Lung microvascular endothelial cell (primary cell): ENCODE data around the gene RNF26. TPM values are rescaled to one million over a fixed set of nuclear protein-coding genes. Genes with fewer than 3 reads are reported as not detected.
A peak's percentile ranks its signal among the peaks of the same experiment; 100 is the strongest.

Experiments used
- DNase-seq, 2 donors: peaks; one replicate each; pipeline versions ENCODE4 v3.0.0 to v3.0.0-alpha.2; 2010; ENCODE audit warnings: low read depth in 2 of 2
- total RNA-seq: library from RNA; depleted of rRNA; stranded (reverse); fragments of >200 nt; gene quantifications from 2 replicates; pipeline ENCODE4 v1.2.1, GENCODE V29; 2014

Gene RNF26
- total RNA-seq, 1 donor from 2014 or later: 2.8 TPM

DNA sequence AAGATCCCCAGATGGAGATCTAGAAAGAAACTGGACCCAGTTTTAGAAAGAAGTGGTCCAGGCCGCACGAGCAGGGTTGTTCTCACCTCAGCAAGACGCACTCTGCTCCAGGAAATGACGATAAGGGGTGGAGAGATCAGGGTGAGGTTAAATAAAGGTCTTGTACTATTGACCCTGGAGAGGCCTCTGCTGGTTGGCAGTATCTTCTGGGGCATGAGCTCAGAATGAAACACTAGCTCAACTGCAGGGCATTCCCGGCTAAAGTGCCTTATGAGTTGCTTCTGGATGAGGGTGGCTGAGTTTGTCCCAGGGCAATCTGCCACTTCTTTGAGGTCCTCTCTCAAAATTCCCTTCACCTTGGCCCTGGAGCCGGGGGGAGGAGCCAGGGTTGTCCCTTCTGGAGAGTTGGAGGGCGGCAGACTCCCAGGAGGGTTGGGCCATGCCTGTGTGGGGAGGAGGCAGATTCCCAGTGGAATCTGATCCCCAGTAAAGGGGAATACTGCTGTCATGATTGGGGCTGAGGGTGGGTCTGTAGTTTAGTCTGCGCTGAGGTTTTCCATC, 36.2 kb downstream of the RNF26 start:
- DNase-seq: no peak

DNA sequence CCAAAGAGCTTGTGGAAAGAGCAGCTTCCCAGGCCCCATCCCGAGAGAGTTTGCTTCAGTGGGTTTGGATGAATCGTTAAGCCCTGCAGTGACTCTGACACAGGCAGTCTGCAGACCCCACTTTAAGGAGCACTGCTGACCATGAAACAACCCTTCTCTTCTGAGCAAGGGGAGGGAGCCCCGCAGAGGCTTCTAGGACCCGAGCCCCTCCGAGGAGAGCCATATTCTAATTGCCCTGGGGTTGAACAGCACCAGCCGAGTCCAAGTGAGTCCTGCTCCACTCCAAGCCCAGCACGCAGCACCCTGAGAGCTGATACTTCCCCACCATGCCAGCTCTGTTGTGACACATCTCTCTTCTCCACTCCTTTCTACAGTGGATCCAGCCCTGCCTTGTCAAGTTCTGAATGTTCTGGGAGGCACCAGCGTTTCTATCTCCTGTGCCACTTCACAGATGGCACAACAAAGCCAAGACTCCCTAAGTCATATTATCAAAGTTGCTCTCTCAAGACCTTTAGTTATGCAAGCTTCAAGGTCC, 36.8 kb downstream of the RNF26 start:
- DNase-seq: no peak

DNA sequence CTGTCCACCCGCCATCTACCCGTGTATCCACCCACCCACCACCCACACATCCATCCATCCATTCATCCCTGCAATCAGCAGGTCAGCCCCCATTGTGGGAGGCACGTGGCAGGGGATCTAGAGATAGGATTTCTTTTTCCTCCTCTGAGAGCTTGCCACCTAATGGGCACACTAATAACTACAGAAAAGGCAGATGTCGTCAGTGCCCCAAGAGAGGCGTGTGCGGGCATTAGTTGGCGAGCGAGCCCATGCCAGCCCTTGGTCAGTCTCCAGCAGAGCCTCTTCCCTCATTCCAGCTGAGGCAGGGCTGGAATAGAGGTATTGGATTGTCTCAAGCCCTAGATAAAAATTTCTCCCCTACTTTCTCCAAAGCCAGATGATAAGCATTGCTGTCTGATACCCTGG, 37.5 kb downstream of the RNF26 start:
- DNase-seq: peak; percentile 25 to 45

DNA sequence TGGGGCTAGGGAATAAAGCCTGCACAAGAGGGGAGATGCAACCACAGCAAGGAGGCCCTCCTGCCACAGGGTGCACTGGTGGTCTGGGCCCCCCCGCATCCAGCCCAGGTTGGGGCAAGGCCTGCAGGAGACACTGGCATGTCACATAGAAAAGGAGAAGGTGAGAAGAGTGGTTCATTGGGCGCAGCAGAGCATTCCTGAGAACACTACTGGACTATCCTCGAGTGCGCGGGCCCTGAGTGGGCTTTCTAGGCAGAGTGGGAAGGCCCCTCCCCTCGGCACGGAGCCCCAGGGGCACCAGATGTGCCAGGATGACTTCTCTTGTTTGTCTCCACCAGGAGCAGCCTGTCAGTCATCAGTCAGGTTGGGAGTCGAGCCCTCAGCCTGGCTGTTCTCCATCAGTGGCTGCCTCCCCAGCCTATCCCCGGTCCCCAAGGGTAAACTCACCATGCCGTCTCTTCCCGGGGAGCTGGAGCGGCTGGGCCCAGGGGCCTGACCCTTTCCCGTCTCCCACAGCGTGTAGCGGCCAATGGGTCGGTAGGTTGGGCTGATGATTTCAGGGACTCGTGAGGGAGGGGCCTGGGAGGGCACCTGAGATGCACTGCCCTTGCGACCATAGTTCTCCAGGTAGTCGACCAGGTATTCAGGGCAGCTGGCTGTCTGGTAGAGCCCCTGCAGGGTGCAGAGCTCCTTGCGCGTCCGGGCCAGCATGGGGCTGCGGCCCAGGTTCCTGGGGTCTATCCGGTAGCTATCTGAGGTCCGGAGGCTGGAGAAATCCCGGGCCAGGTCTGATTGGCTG, 38.1 kb downstream of the RNF26 start:
- DNase-seq: no peak

DNA sequence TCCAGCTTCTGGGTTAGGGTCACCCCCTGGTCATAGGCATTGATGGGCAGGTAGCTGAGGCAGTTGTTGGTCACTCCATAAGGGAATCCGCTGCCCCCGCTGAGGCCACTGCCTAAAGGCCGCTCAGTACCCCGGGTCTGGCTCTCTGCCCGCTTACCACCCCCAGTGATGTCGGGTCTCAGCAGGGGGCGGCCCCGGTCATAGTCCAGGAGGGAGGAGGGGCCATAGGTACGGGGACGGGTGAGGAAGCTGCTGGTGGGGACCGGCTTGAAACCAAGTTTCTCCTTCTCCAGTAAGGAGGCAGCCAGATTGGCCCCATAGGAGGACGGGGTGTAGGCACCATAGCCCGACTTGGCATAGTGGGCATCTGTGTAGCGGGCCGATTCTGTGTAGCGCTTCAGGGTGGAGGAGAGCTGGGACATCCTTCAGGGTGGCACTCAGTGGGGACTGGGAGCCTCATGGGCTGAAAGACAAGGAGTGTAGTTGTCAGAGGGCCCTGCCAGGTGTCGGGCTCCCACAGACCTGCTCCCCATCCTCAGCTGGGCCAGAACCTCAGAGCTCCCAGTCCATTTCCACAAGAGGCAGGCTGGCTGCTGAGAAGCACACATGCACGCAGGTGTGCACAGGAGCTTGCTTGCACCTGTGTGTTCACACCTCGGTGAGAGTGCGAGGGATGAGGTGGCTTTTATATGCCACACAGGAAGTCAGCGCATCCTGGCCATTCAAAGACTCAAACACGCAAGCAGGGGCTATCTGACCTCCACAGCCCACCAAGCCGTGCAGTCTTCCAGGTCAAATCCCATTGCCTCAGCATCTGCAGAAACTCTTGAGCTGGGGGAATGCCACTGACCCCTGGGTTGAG, 39.0 kb downstream of the RNF26 start:
- DNase-seq: no peak

DNA sequence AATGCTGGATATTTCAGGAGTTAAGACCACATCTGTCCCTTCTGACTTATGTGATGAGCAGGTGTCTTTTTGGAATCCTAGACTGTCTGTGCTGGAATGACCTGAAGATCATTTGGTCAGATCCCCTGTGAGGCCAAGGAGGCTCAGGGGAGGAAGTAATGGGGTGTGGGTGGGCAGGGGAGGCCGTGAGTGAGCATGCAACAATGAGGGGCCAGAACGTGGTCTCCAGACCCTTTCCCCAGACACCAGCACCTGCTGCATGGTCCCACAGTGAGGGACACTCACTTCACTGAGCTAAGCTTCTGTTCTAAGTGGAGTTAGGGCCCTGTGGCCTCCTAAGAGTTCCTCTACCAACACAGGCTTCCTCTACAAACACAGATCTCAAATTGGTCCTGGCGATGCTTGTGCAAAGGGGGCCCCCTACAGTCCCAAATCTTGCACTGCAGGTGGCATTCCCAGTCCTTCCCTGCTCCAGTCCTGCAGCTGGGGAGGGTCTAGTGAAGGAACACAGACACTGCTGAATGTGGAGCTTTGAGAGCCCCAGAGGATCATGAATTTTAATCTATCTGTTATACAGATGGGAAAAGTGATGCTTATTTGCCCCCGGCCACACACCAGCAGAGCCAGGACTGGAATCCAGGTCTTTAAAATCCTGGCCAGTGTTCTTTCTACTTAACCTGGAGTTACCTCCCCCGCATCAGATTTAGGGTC, 39.7 kb downstream of the RNF26 start:
- DNase-seq: peak; percentile 78 to 87

DNA sequence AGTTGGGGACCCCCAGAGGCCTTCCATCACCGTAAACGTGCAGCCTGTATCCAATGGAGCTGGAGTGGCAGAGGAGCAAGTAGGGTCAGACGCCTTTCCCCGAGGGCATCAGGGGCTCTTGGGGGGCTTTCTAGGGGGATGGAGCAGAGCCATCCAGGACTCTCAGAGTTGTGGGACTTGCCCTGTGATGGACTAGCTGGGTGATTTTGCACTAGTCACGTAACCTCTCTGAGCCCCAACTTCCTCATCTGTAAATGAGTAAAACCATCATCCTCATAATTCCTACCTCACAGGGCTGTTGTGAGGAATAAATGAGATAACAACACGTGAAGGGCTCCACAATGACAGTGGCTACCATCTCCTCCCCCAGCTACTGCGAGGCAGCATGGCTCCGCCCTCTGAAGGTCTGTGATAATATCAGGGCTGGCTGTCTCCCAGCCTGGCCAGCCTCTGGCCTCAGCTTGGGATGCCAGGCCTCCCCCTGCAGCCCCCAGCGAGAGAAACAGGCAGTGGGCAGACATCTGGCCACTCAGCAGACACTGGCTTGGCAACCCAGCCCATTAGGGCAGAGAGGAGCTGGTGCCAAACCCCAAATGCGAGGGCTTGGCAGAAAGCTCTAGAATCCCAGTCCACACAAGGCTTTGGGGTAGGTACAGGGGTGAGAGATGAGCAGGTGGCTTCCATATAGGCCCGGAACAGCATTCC, 40.5 kb downstream of the RNF26 start:
- DNase-seq: no peak

DNA sequence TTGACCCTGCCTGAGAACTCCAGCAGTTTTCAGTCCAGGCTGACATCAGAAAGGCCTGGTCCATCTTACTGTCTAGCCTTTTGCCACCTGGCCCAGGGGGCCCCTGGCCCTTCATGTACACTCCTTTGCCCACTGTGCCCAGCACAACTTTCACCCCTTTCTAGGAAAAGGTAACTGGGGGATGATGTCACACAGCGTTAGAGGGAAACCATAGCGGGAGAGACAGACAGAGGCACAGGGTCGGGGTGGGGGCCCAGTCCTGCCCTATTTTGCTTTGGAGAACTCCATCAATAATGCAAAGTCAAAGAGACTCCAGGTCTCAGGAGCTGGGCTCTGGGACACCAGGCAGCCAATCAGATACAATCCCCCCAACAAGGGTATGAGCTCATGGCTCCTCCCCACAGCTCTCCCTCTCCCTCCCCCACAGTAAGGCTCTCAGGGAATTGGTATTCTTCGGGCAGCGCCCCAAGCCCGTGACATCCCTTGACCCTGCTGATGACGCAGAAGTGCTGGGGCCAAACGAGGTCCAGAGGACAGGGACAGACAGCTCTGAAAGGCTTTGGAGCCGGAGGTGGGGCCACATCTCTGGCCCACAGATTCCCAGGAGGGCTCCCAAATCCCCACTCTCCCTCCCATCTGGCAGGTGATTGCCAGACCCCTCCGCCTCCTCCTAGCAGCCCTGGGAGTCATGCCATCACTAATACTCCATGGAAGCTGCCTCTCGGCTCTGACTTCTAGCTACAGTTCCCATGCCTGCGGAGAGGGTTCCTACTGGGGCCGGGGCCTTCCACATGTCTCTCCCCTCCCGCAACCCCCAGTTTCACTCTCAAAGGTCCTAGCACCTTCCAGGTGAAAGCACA, 41.2 kb downstream of the RNF26 start:
- no peak for DNase-seq

DNA sequence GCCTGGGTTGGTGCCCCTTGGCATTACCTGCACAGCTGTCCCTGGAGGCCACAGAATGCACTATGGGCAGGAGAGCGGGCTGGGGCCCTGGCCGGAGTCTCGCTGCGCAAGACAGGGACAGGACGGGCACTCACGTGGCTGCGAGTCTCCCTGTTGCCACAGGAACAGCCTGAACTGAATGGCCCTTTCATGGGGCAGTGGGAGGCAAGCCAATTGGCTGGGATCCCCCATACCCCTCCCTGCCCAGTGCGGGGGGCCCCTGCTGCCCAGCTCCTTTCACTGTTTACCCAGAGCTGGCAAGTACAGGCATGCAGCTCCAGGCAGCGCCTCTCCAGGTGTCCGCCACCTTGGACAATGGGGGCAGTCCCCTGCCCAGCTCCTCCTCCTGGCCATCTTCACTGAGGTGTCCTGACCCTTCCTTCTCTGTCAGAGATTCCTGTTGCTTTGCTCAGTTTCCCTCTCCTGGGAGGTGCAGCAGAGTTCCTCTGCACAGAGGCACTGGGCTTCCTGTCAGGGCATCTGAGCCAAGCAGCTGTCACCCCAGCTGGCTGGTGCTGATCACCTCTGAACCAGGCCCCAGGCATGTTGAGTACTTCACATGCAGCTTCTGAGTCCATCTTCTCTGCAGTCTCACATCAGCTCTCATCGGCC, 42.0 kb downstream of the RNF26 start:
- no peak for DNase-seq

DNA sequence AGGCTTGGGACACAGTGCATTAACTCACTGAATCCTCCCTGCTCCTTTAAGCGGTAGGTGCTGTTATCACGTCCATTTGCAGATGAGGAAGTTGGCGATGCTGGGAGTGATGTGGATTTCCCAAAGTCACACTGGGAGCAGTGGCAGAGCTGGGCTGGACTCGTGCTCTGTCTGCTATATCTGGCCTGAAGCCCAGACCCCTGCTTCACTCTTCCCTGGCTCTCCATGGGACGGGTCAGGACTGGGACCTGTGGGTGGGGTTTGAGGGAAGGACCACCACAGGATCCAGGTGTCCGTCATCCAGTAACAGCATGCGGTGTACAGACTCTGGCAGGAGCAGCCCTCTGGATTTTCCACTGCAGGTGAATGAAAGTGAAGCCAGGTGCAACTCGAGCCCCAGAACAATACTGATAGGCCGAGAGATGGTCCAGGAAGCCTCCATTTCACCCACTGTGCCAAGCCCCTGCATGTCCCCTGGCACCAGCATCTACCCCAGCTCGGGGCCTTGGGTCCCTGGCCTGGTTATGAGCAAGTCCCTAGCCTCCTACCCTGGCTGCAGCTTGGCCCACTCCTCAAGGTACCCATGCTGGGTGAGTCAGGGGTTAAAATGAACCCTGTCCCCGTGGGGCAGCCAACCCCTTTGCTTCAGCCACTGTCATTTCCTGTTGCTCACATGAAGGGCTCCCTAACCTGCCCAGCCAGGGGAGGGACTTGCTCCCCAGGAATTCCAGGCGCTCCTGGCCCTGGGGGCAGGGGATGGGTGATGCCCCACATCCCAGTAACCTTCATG, 43.0 kb downstream of the RNF26 start:
- peak in 1 of 2 donors; percentile 37 for DNase-seq

DNA sequence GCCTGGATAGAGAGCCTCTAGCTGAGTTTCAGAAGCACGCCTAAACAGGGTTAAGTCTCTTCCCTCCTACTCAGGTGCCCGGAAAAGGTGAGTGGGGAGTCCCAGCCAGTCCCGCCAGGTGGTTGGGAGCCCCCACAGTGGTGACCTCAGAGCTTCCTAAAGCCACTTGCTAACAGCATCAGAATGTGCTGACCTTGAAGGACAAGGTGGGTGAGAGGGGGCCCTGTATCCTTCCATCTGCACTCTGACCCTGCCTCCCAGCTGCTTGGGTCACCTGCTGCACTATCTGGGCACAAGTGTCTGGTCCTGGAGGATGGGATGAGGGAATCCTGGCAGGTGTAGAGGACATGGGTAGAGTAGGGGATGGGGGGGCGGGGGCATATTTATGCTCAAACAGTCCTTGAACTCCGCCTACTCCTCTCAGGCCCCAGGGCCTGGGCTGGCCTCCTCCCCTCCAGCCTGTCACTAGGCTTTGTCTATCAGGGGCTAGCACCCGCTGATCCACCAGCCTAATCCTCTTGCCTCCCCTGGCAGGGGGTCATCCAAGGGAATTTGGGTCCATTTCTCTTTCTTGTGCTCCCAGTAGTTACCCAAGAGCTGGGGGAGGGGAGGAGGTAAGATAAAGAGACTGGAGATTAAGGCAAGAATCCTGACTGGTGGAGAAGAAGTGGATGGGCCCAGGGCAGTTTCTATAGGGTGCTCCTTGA, 43.8 kb downstream of the RNF26 start:
- no peak for DNase-seq

DNA sequence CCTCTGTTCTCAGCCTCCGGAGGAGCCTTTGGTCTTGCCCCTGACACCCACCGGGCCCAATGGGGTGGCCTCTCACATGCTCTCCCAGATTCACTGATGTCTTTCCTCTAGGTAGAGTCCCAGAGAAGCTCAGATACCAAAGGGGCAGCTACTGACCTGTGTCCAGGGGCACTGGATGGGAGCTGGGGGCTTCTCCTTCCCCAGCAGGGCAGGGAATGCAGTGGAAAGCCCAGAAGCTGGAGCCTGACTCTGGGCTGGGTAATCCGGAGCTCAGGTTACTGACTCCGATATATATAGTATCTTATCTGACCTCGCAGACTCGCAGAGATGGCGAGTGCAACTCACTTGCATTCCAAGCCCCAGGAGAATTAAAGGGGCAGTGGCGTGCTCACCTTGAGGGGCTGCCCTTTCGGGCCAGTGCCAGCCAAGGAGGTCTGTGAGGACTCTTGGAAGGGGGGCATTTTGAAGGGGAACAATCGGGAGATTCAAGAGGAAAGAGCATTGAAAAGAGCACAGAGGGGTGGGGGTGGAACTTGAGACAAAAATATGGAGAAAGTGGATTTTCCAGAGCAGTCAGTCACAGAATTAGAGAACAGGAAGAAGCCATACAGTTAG, 44.6 kb downstream of the RNF26 start:
- no peak for DNase-seq

DNA sequence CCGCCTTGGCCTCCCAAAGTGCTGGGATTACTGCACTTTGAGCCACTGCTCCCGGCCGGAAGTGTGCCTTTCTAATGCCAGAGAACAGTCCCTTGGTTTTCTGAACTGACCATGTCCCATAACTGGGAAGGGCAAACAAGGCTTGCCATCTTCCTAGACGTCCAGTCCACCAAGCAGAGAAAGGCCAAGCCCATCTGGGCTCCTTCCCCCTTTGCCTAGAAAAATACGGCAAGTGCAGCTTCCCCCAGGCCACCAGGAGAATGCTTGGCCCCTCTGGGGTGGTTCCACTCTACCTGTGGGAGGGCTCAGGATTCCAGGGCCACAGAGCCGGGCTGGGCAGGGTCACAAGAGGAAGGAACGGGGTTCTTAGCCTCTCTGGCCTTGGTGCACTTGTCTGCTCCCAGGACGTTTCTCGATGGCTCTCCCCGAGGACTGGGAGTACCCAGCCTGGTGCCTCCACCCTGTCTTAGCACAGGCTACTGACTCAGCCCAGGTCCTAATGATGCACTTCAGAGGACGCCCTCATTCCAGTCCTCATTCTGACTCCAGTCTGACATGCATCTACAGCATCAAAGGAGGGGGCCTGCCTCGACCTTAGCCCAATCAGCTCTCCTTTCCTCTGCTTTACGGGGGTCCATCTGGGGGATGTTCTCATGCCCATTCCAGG, 46.0 kb downstream of the RNF26 start:
- DNase-seq: no peak

DNA sequence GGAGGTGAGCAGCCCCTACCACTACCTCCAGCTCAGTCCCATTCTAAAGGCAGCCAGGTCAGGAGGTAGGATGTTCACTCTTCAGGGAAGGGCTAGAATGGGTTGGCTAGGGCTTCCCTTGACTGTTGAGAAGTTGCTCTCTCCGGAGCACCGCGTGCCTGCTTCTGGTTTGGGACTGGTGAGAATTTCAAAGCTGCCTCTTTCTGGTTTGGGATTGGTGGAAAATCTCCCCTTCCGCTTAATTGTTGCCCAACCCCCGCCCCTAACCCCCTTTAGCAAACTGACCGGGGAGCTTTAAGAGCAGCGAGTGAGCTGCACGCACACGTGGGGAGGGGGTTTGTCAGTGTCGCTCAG, 46.5 kb downstream of the RNF26 start:
- peak in 1 of 2 donors; percentile 14 for DNase-seq

DNA sequence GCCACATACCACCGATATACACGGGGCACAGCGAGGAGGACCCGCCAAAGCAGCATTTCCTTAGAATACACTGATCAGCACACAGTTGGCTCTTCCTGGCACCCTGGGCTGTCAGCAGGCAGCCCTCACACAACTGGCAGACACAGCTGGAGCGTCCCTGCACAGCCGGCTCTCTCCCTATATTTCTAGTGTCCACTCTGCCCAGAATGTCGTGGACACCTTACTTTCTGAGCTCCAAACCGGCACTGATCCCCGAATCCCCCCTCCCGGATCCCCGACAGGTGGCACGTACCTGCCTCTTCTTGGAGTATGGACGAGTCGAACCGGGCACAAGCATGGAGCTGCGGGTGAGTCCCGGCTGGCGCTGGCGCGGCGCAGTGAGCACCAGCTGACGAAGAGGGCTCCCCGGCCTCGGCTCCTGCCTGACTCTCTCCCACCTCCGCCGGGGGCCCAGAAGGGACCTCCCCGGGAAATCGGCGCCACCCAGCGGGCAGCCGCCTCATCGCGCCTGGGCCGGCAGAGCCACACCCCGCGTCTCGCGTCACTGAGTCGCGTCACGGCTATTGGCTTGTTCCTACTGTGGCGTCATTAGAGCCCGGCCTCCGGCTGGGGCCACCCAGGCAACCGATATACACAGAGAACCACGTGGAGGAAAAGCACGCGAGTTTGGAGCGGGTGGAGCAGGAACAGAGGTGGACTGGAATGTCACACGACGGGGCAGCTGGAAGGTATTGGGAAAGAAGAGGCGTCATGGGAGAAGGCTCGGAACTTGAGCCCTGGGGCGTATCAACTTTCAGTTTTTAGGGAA, 47.1 kb downstream of the RNF26 start, which contains the start of gene USP2:
Gene USP2, minus strand, starts transcription at position 510 of the 808 bp plus-strand sequence. CDS start 8,210 bp downstream, outside the sequence.
- DNase-seq: peak; percentile 93 to 98

DNA sequence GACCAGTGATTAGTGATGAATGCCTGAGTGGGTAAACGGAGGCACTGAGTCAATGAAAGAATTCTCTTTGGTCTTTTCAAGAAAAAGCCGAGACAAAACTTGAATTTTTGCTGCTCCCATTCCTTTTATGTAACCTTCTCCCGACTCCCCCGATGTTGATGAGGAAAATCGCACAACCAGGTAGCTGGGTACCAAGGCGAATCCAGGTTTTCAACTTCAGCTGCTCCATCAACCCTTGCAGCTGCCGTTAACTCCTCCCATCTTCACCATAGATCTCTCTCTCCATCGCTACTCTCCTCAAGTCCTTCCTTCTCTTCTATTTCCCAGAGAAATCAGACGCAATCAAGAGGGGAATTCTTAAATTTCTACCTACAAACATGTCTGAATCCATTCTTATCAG, 47.8 kb downstream of the RNF26 start:
- DNase-seq: no peak
